Esophagus squamous epithelium (tissue), 5 donors: ENCODE results near the gene TPGS1. TPM values are rescaled to one million over a fixed set of nuclear protein-coding genes. Genes with fewer than 3 reads are reported as not detected.

Experiments used
- DNase-seq: peaks from one replicate; lab custom pipeline; 2025; lab: John Stamatoyannopoulos, UW
- H3K27ac ChIP-seq, 4 donors: fragments of 200-600 bp; sonication (generic); one replicate each; pipeline ENCODE4 v1.5.1; 2016 to 2019; ENCODE audit warnings: mild to moderate bottlenecking in 1 of 4
- H3K27me3 ChIP-seq, 4 donors: fragments of 200-600 bp; sonication (generic); 1 replicate in 3 of 4; 2 replicates in 1 of 4; pipeline versions ENCODE4 v1.5.1 to v1.6.0; 2017 to 2021; ENCODE audit warnings: antibody characterized with exemption in 1 of 4
- H3K36me3 ChIP-seq, 3 donors: fragments of 200-600 bp; sonication (generic); one replicate each; pipeline ENCODE4 v1.5.1; 2016 to 2019
- H3K4me1 ChIP-seq, 3 donors: fragments of 200-600 bp; sonication (generic); one replicate each; pipeline ENCODE4 v1.5.1; 2017 to 2019
- H3K4me3 ChIP-seq, 4 donors: fragments of 200-600 bp; sonication (generic); 1 replicate in 3 of 4; 2 replicates in 1 of 4; pipeline ENCODE4 v1.5.1; 2016 to 2019; ENCODE audit warnings: mild to moderate bottlenecking in 2 of 4, moderate library complexity in 1 of 4
- H3K9me3 ChIP-seq, 3 donors: fragments of 200-600 bp; sonication (generic); one replicate each; pipeline ENCODE4 v1.5.1; 2016 to 2019
- POLR2A ChIP-seq, 4 donors: fragments of 450-650 bp; IDR thresholded peaks; one replicate each; pipeline ENCODE4 v1.6.1; 2017; ENCODE audit warnings: antibody characterized with exemption in 4 of 4, mild to moderate bottlenecking in 4 of 4, moderate library complexity in 3 of 4
- WGBS, 2 donors: methylation state at CpG; one replicate each; pipeline ENCODE4 v1.1.5; 2018; 5-methylcytosine and 5-hydroxymethylcytosine counted together
- intact Hi-C: fragments of 100-400 bp; cut with DNase I; formaldehyde crosslinking; loops from one replicate; pipeline ENCODE4 v1.15.0; 2022
- total RNA-seq, 4 donors: library from RNA; depleted of rRNA; stranded (reverse); fragments of >200 nt; gene quantifications; one replicate each; pipeline ENCODE4 v1.1.0, GENCODE V29; 2016
- TF ChIP-seq, protein P1 (sequence below), 6 experiments: fragments of 450-650 bp in 4 of 6; fragments of 200-600 bp in 2 of 6; sonication (generic) in 2 of 6; IDR thresholded peaks; one replicate each; pipeline ENCODE4 v1.5.1; 2016 to 2019; ENCODE audit warnings: antibody characterized with exemption in 6 of 6, mild to moderate bottlenecking in 4 of 6, moderate library complexity in 4 of 6
- donor health status: DM: yes; HTN: yes; CAD: no.

The TPGS1 gene
- total RNA-seq, 4 donors from 2014 or later: 29.3 to 46.7 (median 35.6) TPM

DNA sequence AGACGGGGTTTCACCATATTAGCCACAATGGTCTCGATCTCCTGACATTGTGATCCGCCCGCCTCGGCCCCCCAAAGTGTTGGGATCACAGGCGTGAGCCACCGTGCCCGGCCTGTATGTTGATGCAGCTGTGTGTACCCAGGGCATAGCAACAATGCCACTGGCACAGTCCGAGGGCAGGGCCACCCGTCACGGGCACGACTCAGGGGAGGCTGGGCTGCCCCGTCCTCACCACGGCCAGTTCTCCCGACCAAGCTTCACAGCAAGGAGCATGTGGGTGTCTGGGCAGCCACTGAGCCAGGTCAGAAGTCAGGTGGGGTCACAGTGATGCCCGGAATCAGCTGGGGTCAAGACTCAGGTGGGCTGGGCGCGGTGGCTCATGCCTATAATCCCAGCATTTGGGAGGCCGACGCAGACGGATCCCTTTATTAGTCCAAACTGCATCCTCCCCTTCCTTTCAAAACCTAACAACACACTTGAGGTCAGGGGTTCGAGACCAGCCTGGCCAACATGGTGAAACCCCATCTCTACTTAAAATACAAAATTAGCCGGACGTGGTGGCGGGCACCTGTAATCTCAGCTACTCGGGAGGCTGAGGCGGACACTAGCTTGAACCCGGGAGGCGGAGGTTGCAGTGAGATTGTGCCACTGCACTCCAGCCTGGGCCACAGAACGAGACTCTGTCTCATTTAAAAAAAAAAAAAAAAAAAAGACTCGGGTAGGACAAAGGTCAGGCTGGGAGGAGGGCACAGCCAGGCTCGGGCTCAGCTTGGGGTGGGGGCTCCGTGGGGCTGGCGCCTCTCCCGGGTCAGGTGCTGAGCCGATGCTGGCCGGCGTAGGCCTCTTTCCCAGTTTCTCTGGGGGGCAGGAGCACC, 23.1 kb downstream of the TPGS1 start:
- 25 to 43% methylated on average over 13 to 21 of the region's 38 CpGs for WGBS, 2 donors
- intact Hi-C loops: no loop called here
- H3K27ac ChIP-seq: peak overlapping the region; percentile 89 to 99 (median 97)

DNA sequence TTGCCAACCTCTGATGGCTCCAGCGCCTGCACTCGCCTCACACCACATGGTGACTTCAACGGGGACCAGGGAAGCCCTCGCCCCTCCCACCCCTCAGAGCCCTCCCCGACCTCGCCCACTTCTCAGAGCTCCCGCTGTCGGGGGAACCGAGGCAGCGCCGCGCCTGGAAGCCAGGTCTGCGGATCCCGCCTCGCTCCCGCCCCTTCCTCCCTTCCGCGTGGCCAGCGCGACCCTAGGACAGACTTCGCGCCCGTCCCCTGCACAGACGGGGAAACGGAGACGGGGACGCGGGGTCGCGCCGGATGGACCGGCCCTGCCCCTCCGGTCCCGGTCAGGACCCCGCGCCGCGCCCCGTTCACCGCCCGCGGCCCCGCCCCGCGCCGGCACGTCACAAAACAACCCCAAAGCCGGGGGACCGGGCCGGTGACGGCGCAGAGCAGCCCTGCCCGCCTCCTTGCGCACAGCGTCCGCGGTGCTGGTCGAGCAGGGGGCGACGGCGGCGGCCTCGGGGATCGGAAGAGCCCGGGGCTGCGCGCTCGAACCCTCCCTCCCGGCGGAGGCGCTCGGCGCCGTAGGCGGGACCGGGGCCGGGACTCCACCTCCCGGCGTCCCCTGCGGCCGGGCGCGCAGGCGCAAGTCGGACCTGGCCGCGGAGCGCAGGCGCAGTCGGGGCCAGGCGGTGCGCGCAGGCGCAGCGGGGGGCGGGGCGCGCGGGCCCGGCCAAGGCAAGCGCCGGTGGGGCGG, 23.9 kb downstream of the TPGS1 start:
- Histone ChIP-seq H3K4me1 (peaks cover 22 to 44% (median 23%) of the 10 kb centered on the region in 3 donors), H3K27ac (peak overlapping the region; percentile 89 to 99 (median 97)), H3K27me3 (peaks cover 0 to 10% (median 1%) of the 10 kb centered on the region in 4 donors), H3K4me3 (peak overlapping the region; percentile 93 to 99 (median 97)), H3K36me3 (peaks cover 4 to 13% (median 4%) of the 10 kb centered on the region in 3 donors), H3K9me3 (no peaks in the 10 kb centered on the region)
- intact Hi-C loops: no loop called here
- TF ChIP-seq, protein P1, sequence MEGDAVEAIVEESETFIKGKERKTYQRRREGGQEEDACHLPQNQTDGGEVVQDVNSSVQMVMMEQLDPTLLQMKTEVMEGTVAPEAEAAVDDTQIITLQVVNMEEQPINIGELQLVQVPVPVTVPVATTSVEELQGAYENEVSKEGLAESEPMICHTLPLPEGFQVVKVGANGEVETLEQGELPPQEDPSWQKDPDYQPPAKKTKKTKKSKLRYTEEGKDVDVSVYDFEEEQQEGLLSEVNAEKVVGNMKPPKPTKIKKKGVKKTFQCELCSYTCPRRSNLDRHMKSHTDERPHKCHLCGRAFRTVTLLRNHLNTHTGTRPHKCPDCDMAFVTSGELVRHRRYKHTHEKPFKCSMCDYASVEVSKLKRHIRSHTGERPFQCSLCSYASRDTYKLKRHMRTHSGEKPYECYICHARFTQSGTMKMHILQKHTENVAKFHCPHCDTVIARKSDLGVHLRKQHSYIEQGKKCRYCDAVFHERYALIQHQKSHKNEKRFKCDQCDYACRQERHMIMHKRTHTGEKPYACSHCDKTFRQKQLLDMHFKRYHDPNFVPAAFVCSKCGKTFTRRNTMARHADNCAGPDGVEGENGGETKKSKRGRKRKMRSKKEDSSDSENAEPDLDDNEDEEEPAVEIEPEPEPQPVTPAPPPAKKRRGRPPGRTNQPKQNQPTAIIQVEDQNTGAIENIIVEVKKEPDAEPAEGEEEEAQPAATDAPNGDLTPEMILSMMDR (IDR thresholded peaks at IDR 0.05): peak in 3 of 6 experiments; percentile 6 to 16 (median 11)
- TF ChIP-seq POLR2A (IDR thresholded peaks at IDR 0.05): peak in 2 of 4 donors; percentile 49 to 74
- WGBS, 2 donors: 0% methylated on average over 1 to 2 of the region's 103 CpGs
- DNase-seq: no peak

More for the DNA sequence above, 23.1 kb downstream of the TPGS1 start:
- DNase-seq: no peak
- Histone ChIP-seq H3K27me3 (peaks cover 0 to 17% (median 1%) of the 10 kb centered on the region in 4 donors), H3K4me1 (peaks cover 20 to 40% (median 21%) of the 10 kb centered on the region in 3 donors), H3K9me3 (no peaks in the 10 kb centered on the region), H3K36me3 (peaks cover 0 to 4% (median 0%) of the 10 kb centered on the region in 3 donors), H3K4me3 (peak overlapping the region; percentile 93 to 99 (median 97))
- TF ChIP-seq, protein P1 (IDR thresholded peaks at IDR 0.05): no peak
- no peak for TF ChIP-seq POLR2A (IDR thresholded peaks at IDR 0.05)

DNA sequence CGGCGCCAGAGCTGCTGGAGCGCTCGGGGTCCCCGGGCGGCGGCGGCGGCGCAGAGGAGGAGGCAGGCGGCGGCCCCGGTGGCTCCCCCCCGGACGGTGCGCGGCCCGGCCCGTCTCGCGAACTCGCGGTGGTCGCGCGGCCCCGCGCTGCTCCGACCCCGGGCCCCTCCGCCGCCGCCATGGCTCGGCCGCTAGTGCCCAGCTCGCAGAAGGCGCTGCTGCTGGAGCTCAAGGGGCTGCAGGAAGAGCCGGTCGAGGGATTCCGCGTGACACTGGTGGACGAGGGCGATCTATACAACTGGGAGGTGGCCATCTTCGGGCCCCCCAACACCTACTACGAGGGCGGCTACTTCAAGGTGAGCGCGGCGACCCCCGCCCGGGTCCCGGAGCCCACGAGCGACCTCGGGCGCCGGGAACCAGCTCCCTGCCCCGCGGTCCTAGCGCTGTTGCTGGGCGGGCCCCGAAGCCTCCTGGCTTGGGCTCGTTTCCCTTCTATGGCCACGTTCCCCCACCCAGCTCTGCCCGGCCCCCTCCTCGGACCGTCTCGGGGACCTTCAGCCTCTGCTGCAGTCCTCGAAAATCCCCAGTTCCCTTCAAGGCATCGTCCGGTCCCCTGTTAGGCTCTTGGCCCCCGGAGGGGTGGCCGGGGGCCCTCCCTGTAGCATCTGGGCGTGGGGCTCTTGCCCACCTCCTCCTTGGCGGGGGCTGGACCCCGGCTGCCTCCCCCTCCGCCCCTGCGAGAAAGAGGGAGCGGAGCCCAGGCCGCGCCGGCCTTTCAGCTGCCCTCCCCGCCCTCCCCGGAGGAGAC, 24.7 kb downstream of the TPGS1 start, which contains the start of gene CDC34:
TSS of gene CDC34 (plus strand) at position 8 of the 808 bp plus-strand sequence. CDS start at position 180, 172 bp downstream.
- Histone ChIP-seq H3K9me3 (no peaks in the 10 kb centered on the region), H3K4me3 (peak within 1 kb of the TSS; percentile 93 to 99 (median 97)), H3K36me3 (peaks cover 12 to 20% (median 12%) of the 10 kb centered on the region in 3 donors), H3K27ac (peak within 1 kb of the TSS; percentile 95 to 99 (median 97)), H3K27me3 (peaks cover 0 to 4% (median 1%) of the 10 kb centered on the region in 4 donors), H3K4me1 (peaks cover 22 to 44% (median 23%) of the 10 kb centered on the region in 3 donors)
- WGBS, 2 donors: 0 to 3% methylated on average over 2 to 15 of the region's 84 CpGs
- no peak for DNase-seq
- intact Hi-C loops: no loop called here
- TF ChIP-seq, protein P1 (IDR thresholded peaks at IDR 0.05): no peak
- TF ChIP-seq POLR2A (IDR thresholded peaks at IDR 0.05): peak in 2 of 4 donors; percentile 54 to 56

DNA sequence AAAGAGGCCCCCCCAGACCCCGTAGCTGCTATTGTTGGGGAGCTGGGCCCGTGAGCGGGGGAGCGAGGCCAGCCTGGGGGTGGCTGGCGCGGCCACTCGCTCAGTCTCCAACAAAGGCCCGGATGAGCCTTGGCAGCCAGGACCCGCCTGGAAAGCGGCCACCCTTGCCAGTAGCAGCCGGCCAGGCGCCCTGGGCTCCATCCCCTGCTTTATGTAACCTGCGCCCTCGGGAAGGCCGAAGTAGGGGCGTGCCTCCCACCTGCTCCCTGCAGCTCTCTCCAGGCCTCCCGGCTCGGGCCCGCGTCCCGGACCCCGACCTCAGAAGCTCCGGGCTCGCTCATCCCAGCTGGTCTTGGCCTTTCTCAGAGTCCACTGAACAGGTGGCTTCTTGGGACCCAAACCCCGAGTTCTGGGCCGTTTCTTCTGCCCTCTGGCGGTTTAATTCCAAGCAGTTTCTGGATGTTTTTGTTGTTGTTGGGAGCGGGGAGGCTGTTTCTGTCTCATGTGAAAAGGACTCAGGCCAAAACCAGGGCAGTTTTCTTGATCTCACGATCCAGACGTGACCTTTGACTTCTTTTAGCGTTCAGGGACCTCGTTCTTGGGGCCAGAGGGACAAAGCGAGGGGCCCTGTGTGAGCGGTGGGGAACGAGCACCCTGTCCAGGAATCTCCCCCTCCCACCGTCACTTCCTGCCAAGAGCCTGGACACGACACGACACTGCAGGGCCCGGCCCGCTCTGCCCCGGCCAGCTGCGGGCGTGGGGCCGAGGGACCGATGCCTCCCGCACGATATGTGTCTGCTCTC, 25.5 kb downstream of the TPGS1 start:
- peaks cover 14 to 26% (median 15%) of the 10 kb centered on the region in 3 donors for H3K36me3 ChIP-seq
- H3K4me1 ChIP-seq: peaks cover 22 to 44% (median 23%) of the 10 kb centered on the region in 3 donors
- H3K4me3 ChIP-seq: peak overlapping the region; percentile 93 to 99 (median 97)
- TF ChIP-seq POLR2A (IDR thresholded peaks at IDR 0.05): no peak
- TF ChIP-seq, protein P1 (IDR thresholded peaks at IDR 0.05): peak in 5 of 6 experiments; percentile 14 to 45 (median 25)
- intact Hi-C loops: no loop called here
- 0 to 2% methylated on average over 2 to 10 of the region's 47 CpGs for WGBS, 2 donors
- no peaks in the 10 kb centered on the region for H3K27me3 ChIP-seq
- no peak for DNase-seq
- H3K27ac ChIP-seq: peak overlapping the region; percentile 95 to 99 (median 97)
- no peaks in the 10 kb centered on the region for H3K9me3 ChIP-seq
